GM18520 (cell line): ENCODE data around the gene GATD1.

ENCODE experiments used
- ATAC-seq: cut with Tn5 transposase; IDR thresholded peaks from one replicate; pipeline ENCODE4 v1.9.1; 2021; ENCODE audit not compliant: unreplicated experiment

GATD1 gene

GRCh38 chr11:777288-778255 is at the start of gene GATD1:
TSS of gene GATD1 (minus strand) at chr11:777487. CDS start at chr11:777462, 25 bp downstream.
- ATAC-seq = peak; percentile 72

- ATAC-seq = no peak
These were observed 49.5 kb upstream of the GATD1 start for GRCh38 chr11:826836-827145.

- no peak for ATAC-seq
These were observed 48.9 kb upstream of the GATD1 start for GRCh38 chr11:826227-826621.

- ATAC-seq = no peak
These were observed 48.3 kb upstream of the GATD1 start for GRCh38 chr11:825366-826226.

- no peak for ATAC-seq
These were observed 47.7 kb upstream of the GATD1 start for GRCh38 chr11:824942-825341.

GRCh38 chr11:824292-824880 is 47.1 kb upstream of the GATD1 start:
- no peak for ATAC-seq

- ATAC-seq = no peak
These were observed 46.4 kb upstream of the GATD1 start for GRCh38 chr11:823441-824291.

GRCh38 chr11:821512-822371 is 44.5 kb upstream of the GATD1 start:
- ATAC-seq = no peak

- no peak for ATAC-seq
These were observed 43.6 kb upstream of the GATD1 start for GRCh38 chr11:820655-821511.

- peak; percentile 30 for ATAC-seq
These were observed 42.8 kb upstream of the GATD1 start for GRCh38 chr11:819943-820649.

GRCh38 chr11:819129-819931 is 42.0 kb upstream of the GATD1 start:
- peak; percentile 42 for ATAC-seq

- no peak for ATAC-seq
These were observed 41.3 kb upstream of the GATD1 start, which contains the start of gene PNPLA2 for GRCh38 chr11:818396-819128. TSS of gene PNPLA2 (plus strand) at chr11:818914. CDS start at chr11:819719, 805 bp downstream.

- no peak for ATAC-seq
These were observed 39.1 kb upstream of the GATD1 start for GRCh38 chr11:816433-816779.

- ATAC-seq = no peak
These were observed 38.6 kb upstream of the GATD1 start for GRCh38 chr11:815675-816432.

- no peak for ATAC-seq
These were observed 36.3 kb upstream of the GATD1 start for GRCh38 chr11:813456-814096.
